Keratinocyte (primary cell): Measurements from ENCODE around the gene ARHGEF33. TPM values are rescaled to one million over a fixed set of nuclear protein-coding genes. Genes with fewer than 3 reads are reported as not detected.

ENCODE experiments used
- DNase-seq: peaks from one replicate; pipeline ENCODE4 v3.0.0-alpha.2; 2011; ENCODE audit warnings: low read depth, missing footprints, low spot score
- FAIRE-seq: peaks from 2 replicates; lab custom pipeline; 2011; peaks lifted over from hg19 to GRCh38; lab: Jason Lieb, UNC
- H2AFZ ChIP-seq: 2 replicates; pipeline ENCODE4 v1.6.0; 2012; ENCODE audit warnings: low read length, control low read depth, inconsistent platforms; ENCODE audit not compliant: control insufficient read depth
- H3K27ac ChIP-seq: 2 replicates; pipeline ENCODE4 v1.5.1; 2011; ENCODE audit warnings: low read length; ENCODE audit not compliant: control insufficient read depth, insufficient read depth
- H3K27me3 ChIP-seq: 3 replicates; pipeline ENCODE4 v1.6.0; 2011; ENCODE audit warnings: low read length; ENCODE audit not compliant: control insufficient read depth, insufficient read depth; ENCODE audit errors: extremely low read depth
- H3K36me3 ChIP-seq, 2 experiments: 2 replicates in 1 of 2; 3 replicates in 1 of 2; pipeline ENCODE4 v1.5.1; 2011; ENCODE audit warnings: low read length in 2 of 2, mild to moderate bottlenecking in 1 of 2; ENCODE audit not compliant: control insufficient read depth in 2 of 2, insufficient read depth in 2 of 2; ENCODE audit errors: extremely low read depth in 1 of 2
- H3K4me1 ChIP-seq: 3 replicates; pipeline ENCODE4 v1.5.1; 2011; ENCODE audit warnings: low read length; ENCODE audit not compliant: control insufficient read depth, insufficient read depth; ENCODE audit errors: extremely low read depth
- H3K4me2 ChIP-seq: 3 replicates; pipeline ENCODE4 v1.6.0; 2011; ENCODE audit warnings: low read depth, low read length; ENCODE audit not compliant: control insufficient read depth, insufficient read depth; ENCODE audit errors: extremely low read depth
- H3K4me3 ChIP-seq, 3 experiments: fragments of 200-600 bp in 1 of 3; sonication (generic) in 1 of 3; 2 replicates in 2 of 3; 3 replicates in 1 of 3; pipeline ENCODE4 v1.5.1; 2011 to 2016; ENCODE audit warnings: low read length in 3 of 3, mild to moderate bottlenecking in 3 of 3, control low read depth in 2 of 3, inconsistent platforms in 1 of 3, low read depth in 1 of 3, mixed read lengths in 1 of 3, mixed run types in 1 of 3, moderate library complexity in 1 of 3; ENCODE audit not compliant: control insufficient read depth in 2 of 3, insufficient read depth in 2 of 3; ENCODE audit errors: extremely low read depth in 1 of 3
- H3K79me2 ChIP-seq: 2 replicates; pipeline ENCODE4 v1.6.0; 2012; ENCODE audit warnings: low read length; ENCODE audit not compliant: control insufficient read depth, insufficient read depth
- H3K9ac ChIP-seq: 3 replicates; pipeline ENCODE4 v1.6.0; 2011; ENCODE audit warnings: low read length; ENCODE audit not compliant: control insufficient read depth, insufficient read depth; ENCODE audit errors: extremely low read depth
- H3K9me1 ChIP-seq: 3 replicates; pipeline ENCODE4 v1.6.0; 2011; ENCODE audit warnings: low read length; ENCODE audit not compliant: control insufficient read depth, insufficient read depth; ENCODE audit errors: extremely low read depth
- H3K9me3 ChIP-seq: 2 replicates; pipeline ENCODE4 v1.5.1; 2012; ENCODE audit warnings: low read depth, low read length; ENCODE audit not compliant: control insufficient read depth
- H4K20me1 ChIP-seq: 3 replicates; pipeline ENCODE4 v1.6.0; 2011; ENCODE audit warnings: low read length; ENCODE audit not compliant: control insufficient read depth, insufficient read depth; ENCODE audit errors: extremely low read depth
- CTCF ChIP-seq, 3 experiments: IDR thresholded peaks in 1 of 3; conservative IDR thresholded peaks in 1 of 3; optimal IDR thresholded peaks in 1 of 3; 2 replicates in 2 of 3; 3 replicates in 1 of 3; pipeline versions ENCODE3 to v1.5.1; 2011; ENCODE audit warnings: low read length in 3 of 3, mild to moderate bottlenecking in 3 of 3, moderate library complexity in 2 of 3, control low read depth in 1 of 3, inconsistent platforms in 1 of 3; ENCODE audit not compliant: insufficient read depth in 2 of 3; ENCODE audit errors: extremely low read depth in 1 of 3
- EZH2 ChIP-seq: IDR thresholded peaks from one replicate; pipeline ENCODE4 v1.6.1; 2012; ENCODE audit warnings: inconsistent platforms, mild to moderate bottlenecking, low read length, moderate library complexity
- dilution Hi-C: fragments of 300-500 bp; cut with MboI; formaldehyde crosslinking; loops from one replicate; pipeline ENCODE4 v1.7.0; 2020; ENCODE audit warnings: low sequenced_read_pairs; ENCODE audit not compliant: extremely low pct_ligation_motif_present
- polyA plus RNA-seq, 5 experiments: library from polyadenylated mRNA; depleted of rRNA in 3 of 5; stranded (reverse) in 3 of 5; stranded (forward) in 1 of 5; unstranded in 1 of 5; fragments of >200 nt; gene quantifications; 1 replicate in 1 of 5; 2 replicates in 3 of 5; 3 replicates in 1 of 5; pipeline versions ENCODE4 v1.2.1 to v1.2.3, GENCODE V29; 2011 to 2012; ENCODE audit warnings: missing spikeins in 2 of 5, low read depth in 1 of 5, low replicate concordance in 1 of 5

Gene ARHGEF33
- polyA plus RNA-seq, 1 donor (not counting 4 experiments of a cell fraction or from before 2014, with no cell fraction given), result 0.09 TPM

DNA sequence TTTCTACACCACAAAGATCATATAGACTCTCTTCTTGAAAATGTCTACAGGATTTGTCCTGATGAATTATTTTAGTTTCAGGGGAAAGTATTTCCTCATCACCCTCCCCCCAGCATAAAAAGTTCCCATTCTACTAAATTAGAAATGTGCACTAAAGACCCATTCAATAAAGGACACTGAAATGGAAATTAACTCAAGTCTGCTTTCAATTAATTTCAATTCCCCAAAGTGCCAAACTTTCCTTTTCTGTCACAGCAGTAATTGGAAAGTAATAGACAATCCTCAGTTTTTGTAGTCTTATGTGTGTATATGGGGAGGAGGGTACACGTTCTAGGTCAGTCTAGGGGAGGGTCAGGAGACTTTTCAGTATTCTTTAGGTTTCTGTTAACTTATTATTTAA, 21.5 kb downstream of the ARHGEF33 start:
- no peaks in the 10 kb centered on the region for H4K20me1 ChIP-seq
- no peak for FAIRE-seq
- no peaks in the 10 kb centered on the region for H3K36me3 ChIP-seq

GRCh38 chr2:38912619-38913018, 22.9 kb downstream of the ARHGEF33 start:
- Histone ChIP-seq H3K9me3 (no peaks in the 10 kb centered on the region), H3K9ac (no peak overlapping the region), H3K4me1 (no peaks in the 10 kb centered on the region), H3K9me1 (no peaks in the 10 kb centered on the region), H3K79me2 (no peaks in the 10 kb centered on the region), H3K27ac (no peak overlapping the region), H3K4me3 (no peak overlapping the region), H4K20me1 (no peaks in the 10 kb centered on the region), H2AFZ (no peak overlapping the region), H3K36me3 (no peaks in the 10 kb centered on the region), H3K4me2 (no peak overlapping the region), H3K27me3 (no peaks in the 10 kb centered on the region)
- FAIRE-seq, result no peak
- TF ChIP-seq EZH2 (no peak), CTCF (optimal IDR thresholded peaks at IDR 0.05 in 1 of 3, IDR thresholded peaks at IDR 0.05 in 1 of 3, conservative IDR thresholded peaks at IDR 0.05 in 1 of 3; ENCODE audit: extremely low read depth in 1 of 3, insufficient read depth in 2 of 3, low read length in 3 of 3) (no peak)
- DNase-seq, result no peak
- dilution Hi-C loops, result no loop called here

More for the DNA sequence above, 21.5 kb downstream of the ARHGEF33 start:
- dilution Hi-C loops, result no loop called here
- H3K4me1 ChIP-seq, result peaks cover 8% of the 10 kb centered on the region
- H3K4me2 ChIP-seq, result no peak overlapping the region
- H2AFZ ChIP-seq, result no peak overlapping the region
- no peak for DNase-seq
- no peak for TF ChIP-seq CTCF (optimal IDR thresholded peaks at IDR 0.05 in 1 of 3, IDR thresholded peaks at IDR 0.05 in 1 of 3, conservative IDR thresholded peaks at IDR 0.05 in 1 of 3; ENCODE audit: extremely low read depth in 1 of 3, insufficient read depth in 2 of 3, low read length in 3 of 3)
- no peak for TF ChIP-seq EZH2
- no peak overlapping the region for H3K27ac ChIP-seq
- H3K79me2 ChIP-seq, result no peaks in the 10 kb centered on the region
- H3K9me1 ChIP-seq, result no peaks in the 10 kb centered on the region
- no peaks in the 10 kb centered on the region for H3K9me3 ChIP-seq
- H3K4me3 ChIP-seq, result no peak overlapping the region
- no peaks in the 10 kb centered on the region for H3K27me3 ChIP-seq
- no peak overlapping the region for H3K9ac ChIP-seq
